K562 (cell line): Measurements from ENCODE around the gene HBP1. TPM values are rescaled to one million over a fixed set of nuclear protein-coding genes. Genes with fewer than 3 reads are reported as not detected.

Experiments used
- CHD7 ChIP-seq: fragments of 200-600 bp; sonication (generic); IDR thresholded peaks from one replicate; pipeline ENCODE4 v1.6.1; 2012; ENCODE audit warnings: mild to moderate bottlenecking, low read depth, low read length, inconsistent platforms
- CTBP1 ChIP-seq: fragments of 450-650 bp; IDR thresholded peaks from 2 replicates; pipeline ENCODE4 v1.6.1; 2016; ENCODE audit warnings: borderline replicate concordance
- HDAC1 ChIP-seq, 2 experiments: fragments of 450-650 bp; IDR thresholded peaks; 2 replicates each; pipeline ENCODE4 v1.6.1; 2016 to 2017; ENCODE audit warnings: inconsistent platforms in 1 of 2, mild to moderate bottlenecking in 1 of 2, moderate library complexity in 1 of 2
- MYC ChIP-seq, 2 experiments: fragments of 250-450 bp in 1 of 2; sonication (Bioruptor Pico) in 1 of 2; IDR thresholded peaks; 2 replicates each; pipeline versions ENCODE4 v1.5.1 to v1.6.1; 2012 to 2021; ENCODE audit warnings: low read depth in 2 of 2, borderline replicate concordance in 1 of 2, improper control_type of control experiment in 1 of 2, low read length in 1 of 2, mild to moderate bottlenecking in 1 of 2, moderate library complexity in 1 of 2
- ZNF449 ChIP-seq: fragments of 250-450 bp; sonication (Bioruptor Pico); IDR thresholded peaks from 2 replicates; pipeline ENCODE4 v1.8.0; 2022; ENCODE audit warnings: moderate library complexity, mild to moderate bottlenecking, inconsistent platforms
- polyA plus RNA-seq, 8 experiments: library from polyadenylated mRNA; depleted of rRNA in 4 of 8; stranded (reverse) in 5 of 8; unstranded in 3 of 8; fragments of >200 nt; fragmentation: Nextera tagmentation in 2 of 8; fragmentation: Illumina TruSeq in 1 of 8; extraction: Ambion mirVana in 2 of 8; extraction: Trizol in 1 of 8; gene quantifications; 2 replicates each; pipeline versions ENCODE4 v1.2.1 to v1.2.3, GENCODE V29; 2011 to 2014; ENCODE audit warnings: inconsistent platforms in 1 of 8, missing spikeins in 1 of 8
- total RNA-seq, 7 experiments: library from RNA; depleted of rRNA in 6 of 7; stranded (reverse); fragments of >200 nt in 6 of 7; fragmentation: Illumina TruSeq in 2 of 7; extraction: Trizol in 2 of 7; gene quantifications; 2 replicates each; pipeline versions ENCODE4 v1.2.1 to v1.2.3, GENCODE V29; 2011 to 2021; ENCODE audit warnings: low replicate concordance in 1 of 7
- TF ChIP-seq, protein P1 (sequence below), 2 experiments: fragments of 150-350 bp in 1 of 2; IDR thresholded peaks; 2 replicates each; pipeline ENCODE4 v1.6.1; 2012 to 2016; ENCODE audit warnings: low read depth in 2 of 2, low read length in 2 of 2, mild to moderate bottlenecking in 1 of 2, moderate library complexity in 1 of 2

Gene HBP1
- total and polyA plus RNA-seq, 9 of the 15 experiments (the other 6 are each of a cell fraction or from before 2014, with no cell fraction given), result 18.7 to 59.9 (median 27.0) TPM

DNA sequence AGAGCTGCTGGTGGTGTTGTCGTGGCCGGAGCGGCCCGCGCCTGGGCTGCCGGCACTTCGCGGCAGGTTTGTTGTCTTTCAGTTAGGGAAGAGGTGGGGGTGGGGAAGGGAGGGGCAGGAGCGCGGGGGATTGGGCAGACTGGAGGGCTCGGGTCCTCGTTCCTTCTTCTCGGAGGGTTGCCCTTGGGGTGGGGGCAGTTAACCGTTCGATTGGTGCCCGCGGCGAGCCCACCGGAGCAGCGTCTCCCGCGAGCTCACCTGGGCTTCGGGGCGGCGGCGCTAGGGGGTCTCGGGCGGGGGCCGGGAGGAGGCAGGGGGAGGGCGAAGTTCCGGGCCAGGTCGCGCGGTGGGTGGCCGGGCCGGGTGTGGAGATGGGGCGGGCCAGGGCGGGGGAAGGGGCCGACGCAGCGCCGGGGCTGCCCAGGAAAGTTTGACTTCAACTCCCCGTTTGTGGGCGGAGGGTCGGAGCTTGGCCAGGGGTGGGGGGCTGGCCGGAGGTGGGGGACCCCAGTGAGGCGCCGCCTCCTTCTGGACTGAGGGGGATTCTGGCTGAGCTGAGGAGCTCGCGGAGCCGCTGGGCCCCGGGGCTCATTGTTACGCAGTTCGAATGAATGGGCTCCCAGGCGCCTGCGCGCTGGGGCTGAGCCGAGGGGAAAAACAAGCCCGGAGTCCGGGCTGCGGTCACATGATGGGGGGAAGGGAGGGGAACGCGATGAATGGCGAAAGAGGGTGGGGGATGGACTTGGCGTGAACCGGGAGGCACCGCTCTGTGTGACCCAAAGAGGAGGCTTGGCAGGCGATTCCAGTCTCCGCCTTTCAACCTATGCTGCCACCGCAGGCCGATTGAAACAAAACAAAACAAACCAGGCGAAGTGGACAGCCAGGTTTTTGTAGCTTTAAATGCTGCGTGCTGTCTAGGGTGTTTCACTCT lies 582 bp downstream of the HBP1 start (continued):
- TF ChIP-seq CHD7, result no peak
- TF ChIP-seq MYC (IDR thresholded peaks at IDR 0.05; ENCODE audit: low read depth, low read length), result peak; percentile 92
- TF ChIP-seq MYC (CRISPR knock-in tag; IDR thresholded peaks at IDR 0.05; ENCODE audit: borderline replicate concordance, low read depth), result no peak
- peak; percentile 68; the same call in 1 of the 2 replicates for TF ChIP-seq CTBP1
- 0 out of 2 replicates have a peak, but pooled peaks have one; percentile 16 for TF ChIP-seq ZNF449 (CRISPR knock-in tag)
- TF ChIP-seq, protein P1, sequence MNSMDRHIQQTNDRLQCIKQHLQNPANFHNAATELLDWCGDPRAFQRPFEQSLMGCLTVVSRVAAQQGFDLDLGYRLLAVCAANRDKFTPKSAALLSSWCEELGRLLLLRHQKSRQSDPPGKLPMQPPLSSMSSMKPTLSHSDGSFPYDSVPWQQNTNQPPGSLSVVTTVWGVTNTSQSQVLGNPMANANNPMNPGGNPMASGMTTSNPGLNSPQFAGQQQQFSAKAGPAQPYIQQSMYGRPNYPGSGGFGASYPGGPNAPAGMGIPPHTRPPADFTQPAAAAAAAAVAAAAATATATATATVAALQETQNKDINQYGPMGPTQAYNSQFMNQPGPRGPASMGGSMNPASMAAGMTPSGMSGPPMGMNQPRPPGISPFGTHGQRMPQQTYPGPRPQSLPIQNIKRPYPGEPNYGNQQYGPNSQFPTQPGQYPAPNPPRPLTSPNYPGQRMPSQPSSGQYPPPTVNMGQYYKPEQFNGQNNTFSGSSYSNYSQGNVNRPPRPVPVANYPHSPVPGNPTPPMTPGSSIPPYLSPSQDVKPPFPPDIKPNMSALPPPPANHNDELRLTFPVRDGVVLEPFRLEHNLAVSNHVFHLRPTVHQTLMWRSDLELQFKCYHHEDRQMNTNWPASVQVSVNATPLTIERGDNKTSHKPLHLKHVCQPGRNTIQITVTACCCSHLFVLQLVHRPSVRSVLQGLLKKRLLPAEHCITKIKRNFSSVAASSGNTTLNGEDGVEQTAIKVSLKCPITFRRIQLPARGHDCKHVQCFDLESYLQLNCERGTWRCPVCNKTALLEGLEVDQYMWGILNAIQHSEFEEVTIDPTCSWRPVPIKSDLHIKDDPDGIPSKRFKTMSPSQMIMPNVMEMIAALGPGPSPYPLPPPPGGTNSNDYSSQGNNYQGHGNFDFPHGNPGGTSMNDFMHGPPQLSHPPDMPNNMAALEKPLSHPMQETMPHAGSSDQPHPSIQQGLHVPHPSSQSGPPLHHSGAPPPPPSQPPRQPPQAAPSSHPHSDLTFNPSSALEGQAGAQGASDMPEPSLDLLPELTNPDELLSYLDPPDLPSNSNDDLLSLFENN (IDR thresholded peaks at IDR 0.05; ENCODE audit: low read depth in 2 of 2, low read length in 2 of 2), result peak in 1 of 2 experiments; percentile 80; a peak in 2 of 4 replicates
- TF ChIP-seq HDAC1 (IDR thresholded peaks at IDR 0.05), result peak in 1 of 2 experiments; percentile 98; a peak in 2 of 4 replicates
